Measurements from ENCODE around the gene NKIRAS2.

Gene NKIRAS2

DNA sequence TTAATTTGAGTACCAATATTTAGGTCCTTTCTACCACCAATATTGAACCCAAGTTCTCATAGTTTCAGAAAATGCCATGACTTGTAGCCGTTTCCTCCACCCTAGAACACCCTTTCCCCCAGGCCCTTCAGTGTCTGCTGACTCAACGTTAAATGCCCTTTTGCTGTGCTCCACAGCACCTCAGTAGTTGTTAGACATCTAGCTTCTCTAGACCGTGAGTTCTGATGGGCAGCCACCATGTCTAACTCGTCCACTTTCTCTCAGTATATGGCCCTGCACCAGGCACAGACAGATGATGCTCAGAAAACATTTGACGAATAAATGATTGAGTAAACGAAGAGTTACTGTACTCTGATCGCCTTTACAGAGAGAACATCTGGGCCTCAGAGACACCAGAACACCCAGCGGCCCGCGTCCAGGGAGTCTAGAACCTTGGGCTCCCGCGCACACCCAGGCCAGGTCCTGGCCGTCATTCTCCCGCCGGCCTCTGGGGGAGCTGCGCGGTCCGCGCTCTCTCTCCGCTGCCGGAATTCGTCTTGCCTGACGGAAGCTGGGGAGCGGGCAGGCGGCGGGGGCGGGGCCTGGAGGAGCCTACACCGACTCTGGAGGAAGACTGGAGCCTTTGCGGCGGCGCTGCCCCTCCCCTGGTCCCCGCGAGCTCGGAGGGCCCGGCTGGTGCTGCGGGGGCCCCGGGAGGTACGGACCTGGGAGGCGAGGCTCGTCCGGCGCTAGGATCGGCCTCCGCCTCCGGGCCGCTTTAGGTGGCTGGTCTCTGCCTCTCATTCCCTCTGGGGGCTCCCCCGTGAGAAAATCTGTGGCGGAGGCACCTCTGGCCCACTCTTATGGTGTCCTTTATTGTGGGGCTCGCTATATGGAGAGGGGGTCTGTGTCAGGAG lies at the start of gene NKIRAS2:
Gene NKIRAS2 (plus strand): TSS at position 582 of the 896 bp plus-strand sequence. CDS start 1,488 bp downstream, outside the sequence.
- DNase-seq: peak; percentile 95 to 96

DNA sequence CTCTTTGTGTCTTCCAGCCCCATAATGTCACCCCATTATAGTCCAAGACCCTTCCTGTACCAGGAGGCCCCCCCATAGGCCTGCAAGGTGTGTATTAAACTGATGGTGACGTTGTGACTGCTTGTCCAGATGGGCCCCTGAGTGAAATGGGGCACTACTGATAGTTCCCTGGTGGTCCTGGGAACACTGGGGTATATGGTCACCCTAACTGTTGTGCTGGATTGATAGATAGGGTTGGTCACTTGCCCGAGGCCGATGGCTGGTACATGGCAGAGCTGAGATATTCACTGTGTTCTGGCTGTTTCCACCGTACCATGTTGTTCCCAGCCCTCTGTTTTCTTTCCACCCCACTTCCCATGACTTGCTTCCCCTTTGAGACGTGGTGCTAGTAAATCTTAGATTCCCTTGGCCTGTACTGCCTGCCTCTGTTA lies 49.0 kb upstream of the NKIRAS2 start:
- no peak for DNase-seq

- DNase-seq: no peak
Observed at GRCh38 chr17:41971721-41972523, 48.0 kb upstream of the NKIRAS2 start.

DNA sequence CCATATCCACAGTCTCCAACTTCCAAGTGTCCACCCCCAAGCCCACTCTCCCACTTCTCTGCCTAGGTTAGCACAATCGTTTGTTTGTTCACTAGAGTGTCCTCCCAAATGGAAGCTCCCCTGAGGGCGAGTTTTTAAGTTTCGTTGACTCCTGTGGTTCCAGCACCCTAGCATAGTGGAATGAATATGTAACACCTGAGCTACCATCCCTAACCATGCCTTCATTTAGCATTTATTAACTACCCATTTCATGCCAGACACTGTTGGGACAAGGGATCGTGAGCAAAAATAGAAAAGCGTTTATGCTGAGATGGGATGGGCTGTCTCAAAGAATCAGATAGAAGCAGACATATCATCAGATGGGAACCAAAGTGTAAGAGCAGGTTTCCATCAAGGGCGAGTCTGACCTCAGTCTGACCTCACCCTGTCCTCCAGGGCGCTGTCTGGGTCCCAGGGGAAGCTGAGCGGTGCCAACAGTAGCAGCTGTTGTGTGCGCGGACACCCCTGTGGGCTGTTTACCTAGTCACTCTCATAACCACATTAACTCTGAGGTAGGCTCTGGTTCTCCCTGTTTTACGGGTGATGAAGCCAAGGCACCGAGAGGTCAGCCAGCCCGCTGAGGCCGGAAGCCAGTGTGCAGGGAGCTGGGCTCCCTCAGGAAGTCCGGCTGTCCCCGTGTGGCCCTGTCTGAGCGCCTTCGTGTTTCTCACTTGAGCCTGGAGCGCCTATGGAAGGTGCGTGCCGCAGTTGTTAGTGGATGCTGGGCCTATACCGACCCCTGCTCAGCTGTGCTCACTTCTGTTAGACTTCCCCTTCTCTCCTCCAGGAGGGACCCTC lies 47.1 kb upstream of the NKIRAS2 start:
- DNase-seq: no peak

- DNase-seq: no peak
Observed at GRCh38 chr17:41973408-41973811, 46.5 kb upstream of the NKIRAS2 start.

DNA sequence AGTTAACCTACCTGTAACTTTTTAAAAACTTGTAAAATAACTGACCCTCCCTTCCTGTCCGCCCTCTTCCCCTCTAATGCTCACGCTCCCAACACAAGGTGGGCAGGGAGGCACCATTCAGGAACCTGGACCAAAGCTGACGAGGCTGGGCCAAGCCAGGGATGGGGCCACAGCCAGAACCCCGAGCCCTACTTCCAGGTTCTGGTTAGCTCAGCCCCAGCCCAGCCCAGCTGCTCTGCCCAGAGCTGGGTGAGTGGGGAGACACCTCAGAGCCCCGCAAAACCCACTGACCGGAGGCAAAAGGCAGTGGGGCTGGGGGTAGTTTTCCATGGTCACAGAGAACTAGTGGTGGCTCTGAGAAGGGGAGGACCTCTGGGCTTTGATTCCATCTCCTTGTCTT lies 45.9 kb upstream of the NKIRAS2 start:
- DNase-seq: no peak

DNA sequence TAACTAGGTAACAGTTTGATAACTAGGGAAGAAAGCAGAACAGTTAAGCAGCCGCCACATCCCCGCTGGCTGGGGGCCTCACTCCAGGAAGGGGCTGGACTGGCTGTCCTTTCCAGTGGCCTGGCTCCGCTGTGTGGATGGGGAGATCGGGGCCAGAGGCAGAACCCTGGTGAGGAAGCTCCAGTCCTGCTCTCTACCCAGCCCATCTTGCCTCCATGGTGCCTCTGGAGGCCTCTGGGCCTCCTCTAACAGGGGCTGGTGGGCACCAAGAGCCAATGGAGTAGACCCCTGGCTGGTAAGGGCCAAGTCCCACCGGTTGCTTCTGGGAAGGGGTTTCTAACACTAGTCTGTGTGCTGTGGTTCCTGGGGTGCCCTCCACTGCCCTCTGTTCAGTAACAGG lies 45.2 kb upstream of the NKIRAS2 start:
- no peak for DNase-seq

DNA sequence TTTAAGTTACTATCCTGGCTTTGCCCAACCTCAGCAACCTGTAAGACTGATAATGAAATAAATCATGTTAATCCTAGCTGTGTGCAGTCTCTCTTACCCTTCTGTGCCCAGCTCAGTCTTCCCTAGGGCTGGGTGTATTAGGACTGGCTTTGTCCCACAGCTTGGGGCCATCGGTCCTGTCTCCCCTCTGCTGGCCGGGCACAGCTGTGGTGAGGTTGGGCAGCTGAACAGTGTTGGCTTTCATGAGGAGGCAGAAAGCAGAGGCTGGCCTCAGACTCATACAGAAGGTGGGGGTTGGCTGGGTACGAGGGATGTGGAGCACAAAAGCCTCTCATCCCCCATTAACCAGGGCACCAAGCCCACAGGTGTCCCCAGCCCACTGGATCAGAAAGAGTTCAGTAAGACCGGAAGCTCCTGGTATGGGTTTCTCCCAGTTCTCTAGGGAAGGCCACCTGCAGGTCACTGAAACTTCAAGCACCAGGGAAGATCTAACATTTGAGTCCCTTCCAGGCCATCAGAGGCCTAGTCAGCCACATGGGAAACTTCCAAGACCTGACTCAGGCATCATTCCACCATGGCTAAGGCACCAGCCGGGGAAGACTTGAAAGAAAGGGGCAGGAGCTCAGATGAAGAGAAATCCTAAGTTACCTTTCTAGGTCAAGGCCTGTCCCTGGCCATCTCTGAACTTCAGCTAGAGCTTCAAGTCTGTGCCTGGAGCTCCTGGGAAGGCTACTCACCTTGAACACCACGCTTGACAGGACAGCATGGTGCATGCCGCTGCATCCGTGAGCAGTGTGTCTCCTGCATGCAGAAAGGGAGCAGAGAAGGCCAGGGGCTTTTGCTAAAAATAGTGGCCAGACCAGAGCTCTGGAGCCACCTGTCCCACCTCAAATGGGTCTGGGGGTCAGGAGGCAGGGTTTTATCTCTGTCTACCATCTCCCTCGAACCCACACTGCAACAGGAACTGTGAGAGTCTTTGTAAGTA lies 44.5 kb upstream of the NKIRAS2 start:
- no peak for DNase-seq

GRCh38 chr17:41976142-41976768 lies 43.6 kb upstream of the NKIRAS2 start:
- DNase-seq: no peak

DNA sequence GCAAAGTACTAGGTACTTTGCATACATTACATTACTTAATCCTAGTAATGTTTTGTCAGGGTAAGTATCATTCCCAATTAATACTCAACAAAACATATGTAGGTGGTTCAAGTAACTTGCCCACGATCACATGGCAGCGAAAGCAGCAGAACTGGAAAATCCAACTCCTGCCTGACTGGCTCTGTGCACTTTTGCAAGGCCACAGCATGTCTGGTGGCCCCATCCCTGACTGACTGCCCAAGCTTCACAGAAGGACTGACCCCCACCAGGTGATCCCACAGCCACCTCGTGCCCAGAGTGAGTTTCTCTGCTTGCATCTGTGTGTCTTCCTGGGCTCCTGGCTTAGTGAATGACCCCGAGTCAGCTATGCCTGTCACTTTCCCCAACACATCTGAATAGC lies 41.9 kb upstream of the NKIRAS2 start:
- no peak for DNase-seq

DNA sequence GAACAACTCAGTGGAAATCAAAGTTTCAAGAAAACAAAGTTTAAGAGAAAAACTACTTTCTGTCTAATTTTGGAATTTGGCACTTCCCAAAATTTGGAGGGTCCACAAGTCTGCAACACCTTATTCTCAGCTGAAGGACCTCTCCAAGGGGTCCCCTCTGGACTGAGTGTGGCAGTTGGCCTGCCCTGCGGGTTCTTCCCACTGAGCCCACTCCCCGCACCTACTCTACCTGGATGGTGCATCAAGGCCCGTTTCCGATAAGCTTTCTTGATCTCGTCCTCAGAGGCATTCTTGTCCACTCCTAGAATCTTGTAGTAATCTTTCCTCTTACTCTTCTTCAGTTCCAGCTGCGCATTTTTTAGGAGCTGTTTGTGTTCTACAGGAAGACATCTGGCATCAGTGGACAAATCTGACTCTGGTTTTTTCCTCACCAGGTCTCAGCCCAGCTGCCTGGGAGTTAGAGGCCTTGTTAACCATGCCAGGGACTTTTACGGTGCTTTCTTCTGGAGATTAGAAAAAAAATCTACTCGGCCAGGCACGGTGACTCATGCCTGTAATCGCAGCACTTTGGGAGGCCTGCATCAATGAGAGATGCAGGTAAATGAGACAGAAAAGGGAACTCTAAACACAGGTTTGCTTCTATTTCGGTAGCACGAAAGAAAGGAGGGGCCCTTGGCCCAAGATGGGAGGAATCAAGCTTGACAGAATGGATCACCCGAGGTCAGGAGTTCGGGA lies 37.7 kb upstream of the NKIRAS2 start:
- DNase-seq: no peak

GRCh38 chr17:41984454-41984853 lies 35.4 kb upstream of the NKIRAS2 start:
- no peak for DNase-seq

DNA sequence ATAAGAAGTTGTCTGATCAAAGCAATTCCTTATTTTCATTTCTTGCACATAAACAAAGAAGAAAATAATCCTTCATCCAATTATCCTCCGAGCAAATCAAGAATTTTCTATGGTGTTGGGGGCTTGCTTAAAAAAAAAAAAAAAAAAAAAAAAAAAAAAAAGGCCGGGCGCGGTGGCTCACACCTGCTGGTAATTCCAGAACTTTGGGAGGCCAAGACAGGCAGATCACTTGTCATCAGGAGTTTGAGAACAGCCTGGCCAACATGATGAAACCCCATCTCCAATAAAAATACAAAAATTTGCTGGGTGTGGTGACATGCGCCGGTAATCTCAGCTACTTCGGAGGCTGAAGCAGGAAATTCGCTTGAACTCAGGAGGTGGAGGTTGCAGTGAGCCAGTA lies 34.0 kb upstream of the NKIRAS2 start:
- no peak for DNase-seq

GRCh38 chr17:41986634-41987033 lies 33.3 kb upstream of the NKIRAS2 start:
- DNase-seq: no peak

DNA sequence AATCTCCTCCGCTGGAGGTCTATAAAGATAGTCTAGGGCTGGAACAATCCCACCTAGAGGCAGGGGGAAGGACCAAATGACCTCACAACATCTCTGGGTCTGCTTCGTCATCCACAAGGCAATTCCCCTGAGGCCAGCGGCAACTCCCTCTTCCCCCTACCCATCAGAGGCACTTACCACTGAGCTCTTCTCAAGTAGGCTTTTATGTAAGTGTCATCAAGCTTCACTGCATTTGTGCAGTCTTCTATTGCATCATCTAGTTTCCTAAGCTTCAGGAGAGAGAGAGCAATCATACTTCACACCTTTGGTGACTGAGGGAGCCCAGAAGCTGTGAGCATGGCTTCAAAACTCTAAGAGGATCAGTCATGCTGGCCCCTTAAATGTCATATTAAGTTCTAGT lies 32.2 kb upstream of the NKIRAS2 start:
- DNase-seq: no peak

DNA sequence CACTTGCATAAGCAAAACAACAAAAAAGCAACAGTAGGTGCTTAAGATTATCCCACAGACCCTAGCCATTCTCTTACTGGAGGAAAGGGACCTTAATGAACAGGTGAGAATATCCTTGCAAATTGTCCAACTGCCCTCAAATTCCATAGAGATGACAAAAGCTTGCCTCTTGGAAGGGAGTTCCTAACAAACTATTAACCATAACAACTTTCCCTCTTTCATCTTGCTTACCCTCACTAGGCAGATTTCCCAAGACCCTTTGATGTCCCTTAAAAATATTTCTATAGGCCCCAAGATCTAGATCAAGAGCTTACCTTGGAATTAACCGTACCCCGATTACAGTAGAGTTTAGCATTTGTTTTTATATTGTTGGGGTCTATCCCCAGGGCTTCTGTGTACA lies 31.5 kb upstream of the NKIRAS2 start:
- no peak for DNase-seq

- DNase-seq: no peak
Observed at GRCh38 chr17:41989702-41990419, 30.0 kb upstream of the NKIRAS2 start.

DNA sequence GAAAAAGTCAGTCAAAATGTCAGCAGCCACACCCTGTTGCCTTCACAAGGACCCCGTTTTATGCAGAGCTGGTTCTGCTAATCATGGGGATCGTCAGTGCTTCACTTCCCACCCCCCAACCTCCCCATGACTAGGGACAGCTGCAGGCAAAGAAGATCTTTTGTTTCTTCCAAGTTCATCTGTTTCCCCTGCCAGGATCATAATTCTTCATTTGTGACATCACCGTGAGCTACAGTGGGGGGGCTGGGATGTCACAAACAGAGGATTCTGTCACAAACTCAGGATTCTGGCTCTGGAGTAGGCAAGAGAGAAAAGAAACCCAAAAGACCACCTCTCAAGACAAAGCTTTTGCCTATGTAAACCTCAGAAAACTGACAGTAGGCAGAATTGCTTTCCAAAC lies 27.3 kb upstream of the NKIRAS2 start:
- DNase-seq: no peak

DNA sequence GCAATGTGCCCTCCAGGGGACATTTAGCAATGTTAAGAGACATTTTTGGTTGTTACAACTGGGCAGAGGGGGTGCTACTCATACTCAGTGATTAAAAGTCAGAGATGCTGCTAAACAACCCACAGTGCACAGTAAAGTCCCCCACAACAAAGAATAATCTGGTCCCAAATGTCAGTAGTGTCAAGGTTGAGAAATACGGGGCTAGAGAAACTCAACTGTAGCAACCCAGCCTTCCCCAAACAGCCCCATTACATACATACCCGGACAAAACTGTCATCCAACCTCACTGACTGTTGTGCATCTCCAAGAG lies 23.1 kb upstream of the NKIRAS2 start:
- DNase-seq: no peak

GRCh38 chr17:41998497-41998896 lies 21.4 kb upstream of the NKIRAS2 start:
- DNase-seq: no peak
